C4-2B (cell line): ENCODE results near the gene ZNF410.

Experiments used
- H3K27ac ChIP-seq: fragments of 450-650 bp; 2 replicates; pipeline ENCODE4 v1.5.1; 2017
- CTCF ChIP-seq: fragments of 450-650 bp; conservative IDR thresholded peaks from 2 replicates; pipeline ENCODE4 v1.5.1; 2017; ENCODE audit warnings: mild to moderate bottlenecking
- ZFX ChIP-seq: fragments of 450-650 bp; IDR thresholded peaks from 2 replicates; pipeline ENCODE4 v1.6.1; 2017

ZNF410 gene

GRCh38 chr14:73977896-73978295, 91.2 kb downstream of the ZNF410 start:
- no peak for TF ChIP-seq ZFX
- TF ChIP-seq CTCF: no peak
- peak overlapping the region; percentile 71 for H3K27ac ChIP-seq
